Measurements from ENCODE around the gene KSR2. TPM values are rescaled to one million over a fixed set of nuclear protein-coding genes. Genes with fewer than 3 reads are reported as not detected.

KSR2 gene
- polyA plus RNA-seq, 2 donors, result 0.01 to 0.04 TPM

DNA sequence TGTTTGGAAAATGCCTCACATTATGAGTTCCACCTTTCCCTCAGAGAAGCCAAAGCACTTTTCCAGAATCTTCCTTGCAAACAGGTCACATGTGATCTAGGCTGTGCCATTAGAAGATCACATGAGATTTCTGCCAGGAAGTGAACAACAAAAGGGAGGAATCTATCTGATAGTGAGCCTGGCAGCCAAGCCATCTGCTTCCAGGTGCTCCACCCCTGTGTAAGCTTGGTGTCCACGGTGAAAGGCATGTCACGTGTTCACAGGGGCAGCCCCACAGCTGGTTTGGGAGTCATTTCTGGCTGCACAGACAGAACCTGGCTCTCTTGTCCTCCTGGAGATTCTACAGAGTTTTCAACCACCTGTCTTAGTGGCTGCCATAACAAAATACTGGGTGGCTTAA is 3.5 kb upstream of the KSR2 start:
- Histone ChIP-seq H3K4me3 (ENCODE audit: low read depth in 1 of 2, low read length in 2 of 2) (no peak overlapping the region), H3K9me3 (ENCODE audit: control insufficient read depth in 2 of 2, insufficient read depth in 1 of 2, low read depth in 1 of 2, low read length in 1 of 2) (peaks cover 0 to 8% of the 10 kb centered on the region in 2 donors), H3K4me1 (ENCODE audit: control insufficient read depth in 2 of 2, insufficient read depth in 2 of 2, low read length in 1 of 2) (peaks cover 0 to 3% of the 10 kb centered on the region in 2 donors), H3K36me3 (ENCODE audit: control insufficient read depth in 2 of 2, insufficient read depth in 2 of 2, low read length in 1 of 2) (no peaks in the 10 kb centered on the region), H3K27ac (ENCODE audit: low read depth in 2 of 2, low read length in 1 of 2) (no peak overlapping the region), H3K27me3 (ENCODE audit: control insufficient read depth in 1 of 2, insufficient read depth in 2 of 2, low read length in 2 of 2) (no peaks in the 10 kb centered on the region)
- 37 to 48% methylated on average over 2 of the region's 2 CpGs for WGBS, 2 donors

DNA sequence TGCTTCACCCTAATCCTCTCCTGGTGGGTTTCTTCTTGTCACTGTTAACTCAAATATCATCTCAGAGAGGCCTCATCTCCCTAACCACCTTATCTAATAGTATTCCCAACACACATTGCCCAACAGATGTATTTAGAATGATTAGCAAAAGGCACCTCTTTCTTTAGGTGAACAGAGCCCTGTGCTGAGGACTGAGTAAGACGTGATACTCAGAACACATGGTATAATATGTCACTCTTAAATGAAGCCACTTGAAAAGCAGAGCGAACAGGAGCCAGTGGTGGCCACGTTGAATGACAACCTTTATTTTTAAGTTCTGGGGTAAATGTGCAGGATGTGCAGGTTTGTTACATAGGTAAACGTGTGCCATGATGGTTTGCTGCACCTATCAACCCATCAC is 1.5 kb upstream of the KSR2 start:
- WGBS, 2 donors, result 87 to 90% methylated on average over 4 of the region's 4 CpGs
- H3K27me3 ChIP-seq (ENCODE audit: control insufficient read depth in 1 of 2, insufficient read depth in 2 of 2, low read length in 2 of 2), result no peaks in the 10 kb centered on the region
- peaks cover 0 to 8% of the 10 kb centered on the region in 2 donors for H3K9me3 ChIP-seq (ENCODE audit: control insufficient read depth in 2 of 2, insufficient read depth in 1 of 2, low read depth in 1 of 2, low read length in 1 of 2)
- H3K4me3 ChIP-seq (ENCODE audit: low read depth in 1 of 2, low read length in 2 of 2), result no peak overlapping the region
- no peaks in the 10 kb centered on the region for H3K36me3 ChIP-seq (ENCODE audit: control insufficient read depth in 2 of 2, insufficient read depth in 2 of 2, low read length in 1 of 2)
- H3K4me1 ChIP-seq (ENCODE audit: control insufficient read depth in 2 of 2, insufficient read depth in 2 of 2, low read length in 1 of 2), result peaks cover 0 to 3% of the 10 kb centered on the region in 2 donors
- no peak overlapping the region for H3K27ac ChIP-seq (ENCODE audit: low read depth in 2 of 2, low read length in 1 of 2)

DNA sequence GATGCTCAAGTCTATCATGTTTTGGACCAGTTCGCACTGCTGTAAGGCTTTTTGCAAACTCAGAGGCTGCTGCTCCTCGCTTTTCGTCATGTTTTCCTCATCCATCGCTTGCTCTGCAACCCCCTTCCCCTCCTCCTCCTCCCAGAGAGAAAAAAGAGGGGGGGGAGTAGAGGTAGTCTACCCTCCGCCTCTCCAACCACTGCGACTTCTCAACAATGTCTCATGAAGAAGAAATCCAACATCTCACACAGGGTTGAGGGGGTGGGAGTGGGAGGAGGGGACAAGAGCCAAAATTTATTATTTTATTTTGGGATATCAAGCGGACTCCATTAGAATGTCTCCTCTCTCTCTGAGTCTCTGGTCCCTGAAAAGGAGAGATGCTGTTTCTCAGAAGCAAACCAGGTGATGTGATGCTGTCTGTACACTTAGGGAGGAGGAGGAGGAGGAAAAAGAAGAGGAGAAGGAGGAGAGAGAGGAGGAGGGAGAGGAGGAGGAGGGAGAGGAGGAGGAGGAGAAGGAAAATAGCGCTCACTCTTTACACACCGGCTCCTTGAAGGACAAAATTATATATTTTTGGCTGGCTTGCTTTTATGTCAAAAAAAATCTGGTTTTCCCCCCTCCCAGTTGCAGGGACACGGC is 520 bp downstream of the KSR2 start:
- no peaks in the 10 kb centered on the region for H3K27me3 ChIP-seq (ENCODE audit: control insufficient read depth in 1 of 2, insufficient read depth in 2 of 2, low read length in 2 of 2)
- H3K4me3 ChIP-seq (ENCODE audit: low read depth in 1 of 2, low read length in 2 of 2), result peak overlapping the region; percentile 52 to 55
- H3K9me3 ChIP-seq (ENCODE audit: control insufficient read depth in 2 of 2, insufficient read depth in 1 of 2, low read depth in 1 of 2, low read length in 1 of 2), result peaks cover 0 to 8% of the 10 kb centered on the region in 2 donors
- no peak overlapping the region for H3K27ac ChIP-seq (ENCODE audit: low read depth in 2 of 2, low read length in 1 of 2)
- 4 to 5% methylated on average over 10 of the region's 10 CpGs for WGBS, 2 donors
- peaks cover 0 to 3% of the 10 kb centered on the region in 2 donors for H3K4me1 ChIP-seq (ENCODE audit: control insufficient read depth in 2 of 2, insufficient read depth in 2 of 2, low read length in 1 of 2)
- no peaks in the 10 kb centered on the region for H3K36me3 ChIP-seq (ENCODE audit: control insufficient read depth in 2 of 2, insufficient read depth in 2 of 2, low read length in 1 of 2)

DNA sequence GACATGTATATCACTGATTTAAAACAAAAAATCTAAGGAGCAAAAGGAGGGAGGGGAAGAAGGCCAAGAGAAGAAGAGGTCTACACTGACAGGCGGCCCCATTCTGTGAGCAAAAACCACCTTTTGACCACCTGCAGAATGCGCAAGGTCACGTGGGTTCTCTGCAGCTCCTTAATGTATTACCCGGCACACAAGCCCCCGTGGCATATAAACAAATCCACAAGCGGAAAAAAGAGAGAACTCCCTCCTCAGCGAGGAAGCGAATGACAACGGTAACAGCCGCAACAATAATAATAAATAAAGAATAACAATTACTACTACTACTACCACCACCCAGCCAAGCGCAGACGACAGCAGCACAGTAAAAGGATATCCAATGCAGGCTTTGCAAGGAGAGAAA is 1.3 kb downstream of the KSR2 start:
- Histone ChIP-seq H3K36me3 (ENCODE audit: control insufficient read depth in 2 of 2, insufficient read depth in 2 of 2, low read length in 1 of 2) (no peaks in the 10 kb centered on the region), H3K27me3 (ENCODE audit: control insufficient read depth in 1 of 2, insufficient read depth in 2 of 2, low read length in 2 of 2) (no peaks in the 10 kb centered on the region), H3K27ac (ENCODE audit: low read depth in 2 of 2, low read length in 1 of 2) (no peak overlapping the region), H3K4me3 (ENCODE audit: low read depth in 1 of 2, low read length in 2 of 2) (no peak overlapping the region), H3K9me3 (ENCODE audit: control insufficient read depth in 2 of 2, insufficient read depth in 1 of 2, low read depth in 1 of 2, low read length in 1 of 2) (peaks cover 0 to 8% of the 10 kb centered on the region in 2 donors), H3K4me1 (ENCODE audit: control insufficient read depth in 2 of 2, insufficient read depth in 2 of 2, low read length in 1 of 2) (peaks cover 0 to 3% of the 10 kb centered on the region in 2 donors)
- 25 to 31% methylated on average over 12 of the region's 12 CpGs for WGBS, 2 donors

DNA sequence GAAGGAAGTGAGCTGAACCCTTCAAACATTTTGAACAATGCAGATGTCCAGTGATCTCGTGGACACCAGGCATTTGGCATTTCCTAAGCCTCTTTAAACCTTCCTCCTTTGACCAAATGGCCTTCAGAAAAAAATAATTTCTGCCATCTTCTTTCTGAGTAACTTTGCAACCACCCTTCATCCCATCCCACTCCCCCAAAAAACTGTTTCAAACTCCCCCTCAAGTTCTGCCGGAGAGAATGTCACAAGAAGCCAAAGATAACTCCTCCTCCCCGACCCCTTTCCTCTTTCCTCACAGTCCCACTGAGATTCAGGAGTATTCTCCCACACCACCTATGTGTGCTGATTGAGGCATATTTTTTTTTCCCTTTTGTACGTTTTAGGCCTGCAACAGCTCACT is 1.7 kb downstream of the KSR2 start:
- Histone ChIP-seq H3K9me3 (ENCODE audit: control insufficient read depth in 2 of 2, insufficient read depth in 1 of 2, low read depth in 1 of 2, low read length in 1 of 2) (peaks cover 0 to 8% of the 10 kb centered on the region in 2 donors), H3K4me3 (ENCODE audit: low read depth in 1 of 2, low read length in 2 of 2) (no peak overlapping the region), H3K36me3 (ENCODE audit: control insufficient read depth in 2 of 2, insufficient read depth in 2 of 2, low read length in 1 of 2) (no peaks in the 10 kb centered on the region), H3K4me1 (ENCODE audit: control insufficient read depth in 2 of 2, insufficient read depth in 2 of 2, low read length in 1 of 2) (peaks cover 0 to 3% of the 10 kb centered on the region in 2 donors), H3K27ac (ENCODE audit: low read depth in 2 of 2, low read length in 1 of 2) (no peak overlapping the region), H3K27me3 (ENCODE audit: control insufficient read depth in 1 of 2, insufficient read depth in 2 of 2, low read length in 2 of 2) (no peaks in the 10 kb centered on the region)
- WGBS, 2 donors, result 48 to 62% methylated on average over 4 of the region's 4 CpGs

DNA sequence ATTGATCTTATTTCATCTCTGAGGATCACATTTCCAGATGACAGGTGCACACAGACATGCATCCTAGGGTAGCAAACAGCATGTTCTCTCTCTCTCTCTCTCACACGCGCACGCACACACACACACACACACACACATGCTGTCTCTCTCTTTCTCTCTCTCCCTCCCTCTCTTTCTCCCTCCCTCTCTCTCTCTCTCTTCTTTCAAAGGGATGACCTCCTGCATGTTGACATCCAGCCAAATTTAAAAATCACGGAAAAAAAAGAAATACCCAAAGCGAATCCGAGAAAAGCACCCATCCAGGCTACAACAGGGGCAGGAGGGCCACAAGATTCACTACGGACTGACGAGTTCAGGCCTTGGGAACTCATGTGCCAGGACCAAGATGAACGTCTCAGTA is 2.3 kb downstream of the KSR2 start:
- Histone ChIP-seq H3K36me3 (ENCODE audit: control insufficient read depth in 2 of 2, insufficient read depth in 2 of 2, low read length in 1 of 2) (no peaks in the 10 kb centered on the region), H3K9me3 (ENCODE audit: control insufficient read depth in 2 of 2, insufficient read depth in 1 of 2, low read depth in 1 of 2, low read length in 1 of 2) (peaks cover 0 to 3% of the 10 kb centered on the region in 2 donors), H3K27ac (ENCODE audit: low read depth in 2 of 2, low read length in 1 of 2) (no peak overlapping the region), H3K27me3 (ENCODE audit: control insufficient read depth in 1 of 2, insufficient read depth in 2 of 2, low read length in 2 of 2) (no peaks in the 10 kb centered on the region), H3K4me3 (ENCODE audit: low read depth in 1 of 2, low read length in 2 of 2) (no peak overlapping the region), H3K4me1 (ENCODE audit: control insufficient read depth in 2 of 2, insufficient read depth in 2 of 2, low read length in 1 of 2) (peaks cover 0 to 3% of the 10 kb centered on the region in 2 donors)
- WGBS, 2 donors, result 51 to 63% methylated on average over 9 of the region's 9 CpGs

DNA sequence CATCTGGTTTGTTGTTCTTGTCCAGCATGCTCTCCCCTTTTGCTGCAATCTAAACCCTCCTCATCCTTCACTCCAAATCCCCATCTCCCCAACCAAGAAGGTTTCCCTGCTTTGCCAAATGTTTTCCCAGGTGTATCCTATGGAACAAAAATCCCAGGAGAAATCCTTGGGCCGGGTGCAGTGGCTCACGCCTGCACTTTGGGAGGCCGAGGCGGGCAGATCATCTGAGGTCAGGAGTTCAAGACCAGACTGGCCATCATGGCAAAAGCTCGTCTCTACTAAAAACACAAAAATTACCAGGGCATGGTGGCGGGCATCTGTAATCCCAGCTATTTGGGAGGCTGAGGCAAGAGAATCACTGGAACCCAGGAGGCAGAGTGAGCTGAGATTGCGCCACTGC is 5.0 kb downstream of the KSR2 start:
- H3K4me1 ChIP-seq (ENCODE audit: control insufficient read depth in 2 of 2, insufficient read depth in 2 of 2, low read length in 1 of 2), result no peaks in the 10 kb centered on the region
- H3K27me3 ChIP-seq (ENCODE audit: control insufficient read depth in 1 of 2, insufficient read depth in 2 of 2, low read length in 2 of 2), result no peaks in the 10 kb centered on the region
- no peaks in the 10 kb centered on the region for H3K36me3 ChIP-seq (ENCODE audit: control insufficient read depth in 2 of 2, insufficient read depth in 2 of 2, low read length in 1 of 2)
- no peak overlapping the region for H3K4me3 ChIP-seq (ENCODE audit: low read depth in 1 of 2, low read length in 2 of 2)
- WGBS, 2 donors, result 90 to 92% methylated on average over 7 of the region's 7 CpGs
- H3K27ac ChIP-seq (ENCODE audit: low read depth in 2 of 2, low read length in 1 of 2), result no peak overlapping the region
- H3K9me3 ChIP-seq (ENCODE audit: control insufficient read depth in 2 of 2, insufficient read depth in 1 of 2, low read depth in 1 of 2, low read length in 1 of 2), result peaks cover 0 to 4% of the 10 kb centered on the region in 2 donors

DNA sequence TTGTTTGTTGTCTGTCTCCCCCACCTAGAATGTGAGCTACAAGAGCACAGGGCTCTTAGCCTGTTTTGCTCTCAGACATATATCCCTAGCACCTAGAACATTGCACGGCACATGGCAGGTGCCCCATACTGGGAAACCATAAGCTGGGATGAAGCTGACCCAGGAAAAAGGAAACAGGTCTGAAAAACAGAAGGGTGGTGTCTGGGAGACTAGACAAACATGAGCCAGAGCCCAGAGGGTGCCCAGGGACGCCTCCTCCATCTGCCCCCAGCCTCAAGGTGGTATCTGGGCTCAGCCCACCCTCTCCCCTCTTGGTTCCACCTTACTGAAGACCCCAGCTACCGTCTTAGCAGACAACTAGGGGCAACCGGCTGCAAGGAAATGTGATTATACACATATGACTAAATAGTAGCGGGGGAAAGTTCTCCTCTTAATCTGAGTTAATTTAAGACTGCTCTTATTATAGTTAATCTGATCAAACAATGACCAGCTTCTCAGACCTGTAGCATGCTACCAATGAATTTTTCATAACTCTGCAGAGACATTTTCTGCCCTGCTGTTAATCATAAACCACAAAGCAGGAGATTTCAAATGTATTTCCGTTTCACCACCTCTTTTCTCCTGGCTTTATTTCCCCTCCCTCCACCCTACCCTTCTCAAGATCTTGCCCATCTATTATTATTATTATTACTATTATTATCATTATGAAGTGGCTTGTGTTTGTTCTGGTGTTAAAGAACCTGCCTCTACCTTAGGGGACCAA is 31.9 kb downstream of the KSR2 start:
- peaks cover 0 to 2% of the 10 kb centered on the region in 2 donors for H3K9me3 ChIP-seq (ENCODE audit: control insufficient read depth in 2 of 2, insufficient read depth in 1 of 2, low read depth in 1 of 2, low read length in 1 of 2)
- no peak overlapping the region for H3K4me3 ChIP-seq (ENCODE audit: low read depth in 1 of 2, low read length in 2 of 2)
- 69 to 77% methylated on average over 6 of the region's 6 CpGs for WGBS, 2 donors
- no peaks in the 10 kb centered on the region for H3K27me3 ChIP-seq (ENCODE audit: control insufficient read depth in 1 of 2, insufficient read depth in 2 of 2, low read length in 2 of 2)
- no peaks in the 10 kb centered on the region for H3K36me3 ChIP-seq (ENCODE audit: control insufficient read depth in 2 of 2, insufficient read depth in 2 of 2, low read length in 1 of 2)
- peaks cover 0 to 2% of the 10 kb centered on the region in 2 donors for H3K4me1 ChIP-seq (ENCODE audit: control insufficient read depth in 2 of 2, insufficient read depth in 2 of 2, low read length in 1 of 2)
- no peak overlapping the region for H3K27ac ChIP-seq (ENCODE audit: low read depth in 2 of 2, low read length in 1 of 2)

DNA sequence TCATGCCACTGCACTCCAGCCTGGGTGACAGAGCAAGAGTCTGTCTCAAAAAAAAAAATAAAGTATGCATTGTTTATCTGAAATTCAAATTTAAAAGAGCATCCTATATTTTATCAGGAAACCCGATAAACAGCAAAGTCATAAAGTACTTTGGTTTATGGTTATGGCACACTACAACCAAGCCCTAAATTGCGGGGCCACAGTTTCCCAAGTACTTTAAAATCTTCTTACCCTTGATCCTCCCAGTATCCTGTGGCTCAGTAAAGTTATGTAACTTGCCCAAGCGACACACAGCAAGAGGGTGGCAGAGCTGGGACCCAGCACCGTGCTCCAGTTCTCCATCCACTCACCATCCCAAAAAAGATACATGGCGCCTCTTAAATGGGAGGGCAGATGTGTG is 35.2 kb downstream of the KSR2 start:
- H3K4me1 ChIP-seq (ENCODE audit: control insufficient read depth in 2 of 2, insufficient read depth in 2 of 2, low read length in 1 of 2), result peaks cover 0 to 2% of the 10 kb centered on the region in 2 donors
- no peaks in the 10 kb centered on the region for H3K36me3 ChIP-seq (ENCODE audit: control insufficient read depth in 2 of 2, insufficient read depth in 2 of 2, low read length in 1 of 2)
- H3K4me3 ChIP-seq (ENCODE audit: low read depth in 1 of 2, low read length in 2 of 2), result no peak overlapping the region
- 84 to 88% methylated on average over 5 of the region's 5 CpGs for WGBS, 2 donors
- H3K9me3 ChIP-seq (ENCODE audit: control insufficient read depth in 2 of 2, insufficient read depth in 1 of 2, low read depth in 1 of 2, low read length in 1 of 2), result peaks cover 2% of the 10 kb centered on the region in 2 donors
- no peaks in the 10 kb centered on the region for H3K27me3 ChIP-seq (ENCODE audit: control insufficient read depth in 1 of 2, insufficient read depth in 2 of 2, low read length in 2 of 2)
- H3K27ac ChIP-seq (ENCODE audit: low read depth in 2 of 2, low read length in 1 of 2), result no peak overlapping the region

All from esophagus (tissue), 2 donors.